ENCODE measurements around the gene DENND1A.
"Not testable (repeated sequence)": the region's sequence is repeated elsewhere in the genome, so short reads cannot be mapped to it uniquely, and the experiment has no call there.

DENND1A gene

GRCh38 chr9:123861756-123862120 lies 68.2 kb downstream of the DENND1A start:
- DNase-seq = no peak

- no peak for DNase-seq
Measured at GRCh38 chr9:123861086-123861755, 68.7 kb downstream of the DENND1A start.

GRCh38 chr9:123860603-123861002 lies 69.3 kb downstream of the DENND1A start:
- no peak for DNase-seq

GRCh38 chr9:123852403-123852802 lies 77.5 kb downstream of the DENND1A start:
- DNase-seq = no peak

- DNase-seq = no peak
Measured at GRCh38 chr9:123851851-123852250, 78.1 kb downstream of the DENND1A start.

GRCh38 chr9:123848447-123849085 lies 81.4 kb downstream of the DENND1A start:
- no peak for DNase-seq

GRCh38 chr9:123846966-123847365 lies 83.0 kb downstream of the DENND1A start:
- DNase-seq = no peak

GRCh38 chr9:123843703-123844102 lies 86.2 kb downstream of the DENND1A start:
- no peak for DNase-seq

GRCh38 chr9:123835821-123836220 lies 94.1 kb downstream of the DENND1A start:
- DNase-seq = no peak

- no peak for DNase-seq
Measured at GRCh38 chr9:123834889-123835562, 94.9 kb downstream of the DENND1A start.

GRCh38 chr9:123834218-123834888 lies 95.6 kb downstream of the DENND1A start:
- DNase-seq = peak in 1 of 2 experiments; percentile 62

GRCh38 chr9:123832858-123833650 lies 96.9 kb downstream of the DENND1A start:
- no peak for DNase-seq

GRCh38 chr9:123832176-123832575 lies 97.8 kb downstream of the DENND1A start:
- no peak for DNase-seq

- no peak for DNase-seq
Measured at GRCh38 chr9:123828449-123828848, 101.5 kb downstream of the DENND1A start.

- peak in 1 of 2 experiments; percentile 7 for DNase-seq
Measured at GRCh38 chr9:123825342-123826060, 104.4 kb downstream of the DENND1A start.

GRCh38 chr9:123823194-123823947 lies 106.6 kb downstream of the DENND1A start:
- no peak for DNase-seq

- no peak for DNase-seq
Measured at GRCh38 chr9:123821619-123822018, 108.3 kb downstream of the DENND1A start.

- no peak for DNase-seq
Measured at GRCh38 chr9:123820139-123820538, 109.8 kb downstream of the DENND1A start.

GRCh38 chr9:123816817-123817472 lies 113.0 kb downstream of the DENND1A start:
- no peak for DNase-seq

GRCh38 chr9:123815856-123816255 lies 114.1 kb downstream of the DENND1A start:
- not testable (repeated sequence) for DNase-seq

GRCh38 chr9:123814496-123814895 lies 115.4 kb downstream of the DENND1A start:
- DNase-seq = no peak

Measured in NCI-H446 (cell line).